H1 (cell line): ENCODE measurements around the gene PRKAG1.

ENCODE experiments used
- CTCF ChIP-seq, 3 experiments: IDR thresholded peaks; 1 replicate in 2 of 3; 2 replicates in 1 of 3; pipeline versions ENCODE4 v1.5.1 to v1.6.1; 2011; ENCODE audit warnings: low read length in 3 of 3, mild to moderate bottlenecking in 3 of 3, inconsistent platforms in 2 of 3, low read depth in 1 of 3, moderate library complexity in 1 of 3; ENCODE audit not compliant: insufficient read depth in 1 of 3; ENCODE audit errors: control extremely low read depth in 1 of 3
- EGR1 ChIP-seq: IDR thresholded peaks from 2 replicates; pipeline ENCODE4 v1.6.1; 2011; ENCODE audit warnings: low read depth, low read length, borderline replicate concordance
- GABPA ChIP-seq: IDR thresholded peaks from 2 replicates; pipeline ENCODE4 v1.6.1; 2011; ENCODE audit warnings: mild to moderate bottlenecking, low read length, moderate library complexity, borderline replicate concordance; ENCODE audit not compliant: insufficient read depth
- HDAC2 ChIP-seq, 2 experiments: fragments of 300-600 bp in 1 of 2; sonication (generic) in 1 of 2; IDR thresholded peaks; 2 replicates each; pipeline ENCODE4 v1.6.1; 2011 to 2012; ENCODE audit warnings: low read depth in 2 of 2, low read length in 2 of 2, mild to moderate bottlenecking in 2 of 2, moderate library complexity in 2 of 2, borderline replicate concordance in 1 of 2, inconsistent platforms in 1 of 2
- POLR2A ChIP-seq, 2 experiments: IDR thresholded peaks; 1 replicate in 1 of 2; 2 replicates in 1 of 2; pipeline ENCODE4 v1.6.1; 2011; ENCODE audit warnings: low read depth in 2 of 2, low read length in 2 of 2, mild to moderate bottlenecking in 2 of 2; ENCODE audit errors: control extremely low read depth in 1 of 2
- POLR2AphosphoS5 ChIP-seq: IDR thresholded peaks from 2 replicates; pipeline ENCODE4 v1.6.1; 2011; ENCODE audit warnings: low read depth, low read length
- RNF2 ChIP-seq: fragments of 200-900, 300-1000 bp; sonication (generic); IDR thresholded peaks from 2 replicates; pipeline ENCODE4 v1.7.1; 2016; ENCODE audit warnings: borderline replicate concordance, low read depth, mild to moderate bottlenecking, antibody characterized with exemption, low read length; ENCODE audit not compliant: poor library complexity, severe bottlenecking; ENCODE audit errors: missing control alignments
- RXRA ChIP-seq: IDR thresholded peaks from 2 replicates; pipeline ENCODE4 v1.6.1; 2011; ENCODE audit warnings: low read depth, mild to moderate bottlenecking, low read length, moderate library complexity; ENCODE audit not compliant: insufficient read depth
- SP1 ChIP-seq: IDR thresholded peaks from 2 replicates; pipeline ENCODE4 v1.6.1; 2011; ENCODE audit warnings: low read depth, low read length
- SRF ChIP-seq: IDR thresholded peaks from 2 replicates; pipeline ENCODE4 v1.6.1; 2011; ENCODE audit warnings: mild to moderate bottlenecking, low read depth, low read length, moderate library complexity
- USF2 ChIP-seq: IDR thresholded peaks from 2 replicates; pipeline ENCODE4 v1.6.1; 2011; ENCODE audit warnings: low read length, improper control_type of control experiment
- ZNF274 ChIP-seq: IDR thresholded peaks from 2 replicates; pipeline ENCODE4 v1.7.0; 2012; ENCODE audit warnings: low read length, borderline replicate concordance; ENCODE audit errors: extremely low read depth

- no peak for TF ChIP-seq USF2
- no peak for TF ChIP-seq CTCF (IDR thresholded peaks at IDR 0.05; ENCODE audit: control extremely low read depth in 1 of 3, insufficient read depth in 1 of 3, low read depth in 1 of 3, low read length in 3 of 3)
- no peak for TF ChIP-seq RNF2
- TF ChIP-seq SP1, result no peak
- no peak for TF ChIP-seq ZNF274
- no peak for TF ChIP-seq HDAC2 (IDR thresholded peaks at IDR 0.05; ENCODE audit: borderline replicate concordance in 1 of 2, low read depth in 2 of 2, low read length in 2 of 2)
- no peak for TF ChIP-seq RXRA
- TF ChIP-seq POLR2A (IDR thresholded peaks at IDR 0.05; ENCODE audit: control extremely low read depth in 1 of 2, low read depth in 2 of 2, low read length in 2 of 2), result no peak
- no peak for TF ChIP-seq SRF
- TF ChIP-seq EGR1, result no peak
- no peak for TF ChIP-seq POLR2AphosphoS5
- no peak for TF ChIP-seq GABPA
Observed at GRCh38 chr12:48986720-48987291, 31.8 kb downstream of the PRKAG1 start.
